Right lobe of liver (tissue), 6 donors: ENCODE measurements around the gene AQP1. TPM values are rescaled to one million over a fixed set of nuclear protein-coding genes. Genes with fewer than 3 reads are reported as not detected.

Source experiments
- ATAC-seq, 4 donors: fragments of 200-7000 bp; cut with Tn5 transposase; one replicate each; pipeline ENCODE4 v1.9.1; 2020; ENCODE audit warnings: mild to moderate bottlenecking in 4 of 4, moderate library complexity in 4 of 4
- DNase-seq, 3 donors: peaks; one replicate each; pipeline ENCODE4 v3.0.0-alpha.2; 2020
- H3K27ac ChIP-seq, 3 donors: fragments of 200-600 bp; one replicate each; pipeline ENCODE4 v1.8.0; 2022
- H3K27me3 ChIP-seq, 2 donors: fragments of 200-600 bp; one replicate each; pipeline ENCODE4 v1.8.0; 2022
- H3K36me3 ChIP-seq, 4 donors: fragments of 200-600 bp; sonication (generic) in 1 of 4; one replicate each; pipeline versions ENCODE4 v1.5.1 to v1.8.0; 2017 to 2022; ENCODE audit warnings: control low read depth in 1 of 4
- H3K4me1 ChIP-seq, 4 donors: fragments of 200-600 bp; sonication (generic) in 1 of 4; one replicate each; pipeline versions ENCODE4 v1.5.1 to v1.8.0; 2017 to 2022; ENCODE audit warnings: control low read depth in 1 of 4
- H3K4me3 ChIP-seq, 3 donors: fragments of 200-600 bp; one replicate each; pipeline ENCODE4 v1.8.0; 2022
- H3K9me3 ChIP-seq, 4 donors: fragments of 200-600 bp; sonication (generic) in 1 of 4; one replicate each; pipeline versions ENCODE4 v1.5.1 to v1.8.0; 2017 to 2022; ENCODE audit warnings: control low read depth in 1 of 4
- POLR2A ChIP-seq: fragments of 450-650 bp; IDR thresholded peaks from one replicate; pipeline ENCODE4 v1.6.1; 2017; ENCODE audit warnings: antibody characterized with exemption, mild to moderate bottlenecking
- WGBS: methylation state at CpG from one replicate; pipeline ENCODE4 v1.1.6; 2018; ENCODE audit warnings: low coverage, low lambda C conversion rate; ENCODE audit not compliant: insufficient coverage; ENCODE audit errors: missing lambda C conversion rate; 5-methylcytosine and 5-hydroxymethylcytosine counted together
- intact Hi-C, 2 donors: fragments of 100-400 bp; cut with DNase I; formaldehyde crosslinking; loops; one replicate each; pipeline versions ENCODE4 v1.11.2 to v1.14.1; 2022
- total RNA-seq, 6 experiments: library from RNA; depleted of rRNA in 2 of 6; stranded (reverse); fragments of >200 nt in 2 of 6; fragmentation: NEBNext Ultra II Directional in 3 of 6; extraction: Animal tissue kit (Norgen Biotek cat#: 25700) in 3 of 6; gene quantifications; one replicate each; pipeline versions ENCODE4 v1.1.0 to v1.2.4, GENCODE V29; 2016 to 2023
- TF ChIP-seq, protein P1 (sequence below), 4 donors: fragments of 200-600 bp in 3 of 4; fragments of 450-650 bp in 1 of 4; IDR thresholded peaks; one replicate each; pipeline versions ENCODE4 v1.5.1 to v1.8.0; 2016 to 2022; ENCODE audit warnings: antibody characterized with exemption in 4 of 4, mild to moderate bottlenecking in 2 of 4
- donor health status: DM: no; HTN: yes; CAD: no.
- donor health status: DM: no; HTN: no; CAD: no.
- donor health status: DM: no; HTN: no; CAD: no.
- donor health status: DM: no; HTN: yes; CAD: no.
- donor health status: DM: no; HTN: yes; CAD: no.

Gene AQP1
- total RNA-seq, 6 experiments from 2014 or later, result 11.3 to 20.8 (median 14.8) TPM

DNA sequence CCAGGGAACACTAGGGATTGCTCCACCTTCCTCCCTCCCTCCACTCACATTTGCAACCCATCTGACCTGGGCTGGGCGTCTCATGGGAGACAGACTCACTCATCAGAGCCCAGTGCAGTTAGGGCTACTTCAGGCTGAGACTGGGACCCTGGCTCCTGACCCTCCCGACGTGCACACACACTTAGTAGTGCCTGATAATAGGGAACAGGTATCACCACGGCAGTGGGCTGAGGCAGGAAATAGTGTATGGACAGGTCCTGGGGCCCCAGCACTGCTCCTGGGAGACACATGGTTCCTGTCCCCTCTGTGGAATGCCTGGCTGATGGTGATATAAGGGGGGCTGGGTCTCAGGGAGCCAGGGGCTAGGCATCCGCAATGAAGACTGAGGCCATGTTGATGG lies 14.3 kb downstream of the AQP1 start:
- DNase-seq, result peak in 2 of 3 donors; percentile 38 to 44
- no peak overlapping the region for H3K4me3 ChIP-seq
- WGBS, result 86% methylated on average over 1 of the region's 5 CpGs
- H3K36me3 ChIP-seq, result no peaks in the 10 kb centered on the region
- TF ChIP-seq, protein P1, sequence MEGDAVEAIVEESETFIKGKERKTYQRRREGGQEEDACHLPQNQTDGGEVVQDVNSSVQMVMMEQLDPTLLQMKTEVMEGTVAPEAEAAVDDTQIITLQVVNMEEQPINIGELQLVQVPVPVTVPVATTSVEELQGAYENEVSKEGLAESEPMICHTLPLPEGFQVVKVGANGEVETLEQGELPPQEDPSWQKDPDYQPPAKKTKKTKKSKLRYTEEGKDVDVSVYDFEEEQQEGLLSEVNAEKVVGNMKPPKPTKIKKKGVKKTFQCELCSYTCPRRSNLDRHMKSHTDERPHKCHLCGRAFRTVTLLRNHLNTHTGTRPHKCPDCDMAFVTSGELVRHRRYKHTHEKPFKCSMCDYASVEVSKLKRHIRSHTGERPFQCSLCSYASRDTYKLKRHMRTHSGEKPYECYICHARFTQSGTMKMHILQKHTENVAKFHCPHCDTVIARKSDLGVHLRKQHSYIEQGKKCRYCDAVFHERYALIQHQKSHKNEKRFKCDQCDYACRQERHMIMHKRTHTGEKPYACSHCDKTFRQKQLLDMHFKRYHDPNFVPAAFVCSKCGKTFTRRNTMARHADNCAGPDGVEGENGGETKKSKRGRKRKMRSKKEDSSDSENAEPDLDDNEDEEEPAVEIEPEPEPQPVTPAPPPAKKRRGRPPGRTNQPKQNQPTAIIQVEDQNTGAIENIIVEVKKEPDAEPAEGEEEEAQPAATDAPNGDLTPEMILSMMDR (IDR thresholded peaks at IDR 0.05), result no peak
- TF ChIP-seq POLR2A, result no peak
- no peaks in the 10 kb centered on the region for H3K9me3 ChIP-seq
- no peak for ATAC-seq
- no peaks in the 10 kb centered on the region for H3K27me3 ChIP-seq
- no peaks in the 10 kb centered on the region for H3K4me1 ChIP-seq
- H3K27ac ChIP-seq, result no peak overlapping the region
- intact Hi-C loops, result no loop called here

DNA sequence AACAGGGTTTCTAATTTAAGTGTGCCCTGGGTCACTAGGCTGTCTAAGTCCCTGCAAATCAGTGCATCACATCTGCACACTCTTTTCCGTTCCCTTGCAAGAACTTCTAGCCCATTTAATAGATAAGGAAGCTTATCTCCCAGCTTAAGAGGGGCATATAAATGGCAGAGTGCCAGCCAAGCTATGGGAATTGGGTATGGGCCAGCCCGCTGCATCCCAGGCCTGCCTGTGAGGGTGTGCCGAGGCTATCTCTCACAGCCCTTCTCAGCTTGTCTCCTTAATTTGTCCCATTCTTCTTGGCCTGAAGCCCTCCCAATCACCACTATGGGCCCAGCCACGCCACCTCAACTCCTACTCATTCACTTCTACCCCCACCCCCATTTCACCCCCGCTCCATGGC lies 14.7 kb downstream of the AQP1 start:
- ATAC-seq (peak in 1 of 4 donors; percentile 12), DNase-seq (peak in 2 of 3 donors; percentile 25 to 40)
- Histone ChIP-seq H3K27me3 (no peaks in the 10 kb centered on the region), H3K36me3 (no peaks in the 10 kb centered on the region), H3K27ac (no peak overlapping the region), H3K4me3 (no peak overlapping the region), H3K4me1 (no peaks in the 10 kb centered on the region), H3K9me3 (no peaks in the 10 kb centered on the region)
- no peak for TF ChIP-seq POLR2A
- TF ChIP-seq, protein P1 (IDR thresholded peaks at IDR 0.05), result no peak
- WGBS, result 81% methylated on average over 3 of the region's 5 CpGs
- intact Hi-C loops, result no loop called here

DNA sequence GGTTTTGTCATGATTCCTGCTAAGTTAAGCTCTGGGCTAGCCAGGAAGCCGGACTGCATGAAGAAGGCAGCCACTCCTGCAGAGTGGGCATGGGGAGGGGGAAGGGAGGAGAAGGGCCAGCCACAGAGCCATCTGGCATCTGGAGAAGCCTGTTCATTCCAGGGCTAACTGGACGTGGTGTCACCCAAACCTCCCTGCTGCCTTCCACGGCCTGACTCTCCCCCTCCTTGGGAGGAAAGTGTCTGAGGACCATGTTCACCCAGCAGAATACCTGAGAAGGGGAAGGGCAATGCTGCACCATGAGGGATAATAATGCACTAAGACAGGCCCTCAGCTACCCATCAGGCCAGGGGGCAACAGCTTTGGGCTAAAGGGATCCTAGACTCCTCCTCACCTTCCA lies 15.4 kb downstream of the AQP1 start:
- Histone ChIP-seq H3K36me3 (no peaks in the 10 kb centered on the region), H3K9me3 (no peaks in the 10 kb centered on the region), H3K27me3 (no peaks in the 10 kb centered on the region), H3K4me1 (no peaks in the 10 kb centered on the region), H3K27ac (no peak overlapping the region), H3K4me3 (no peak overlapping the region)
- DNase-seq (peak in 2 of 3 donors; percentile 15 to 19), ATAC-seq (no peak)
- no peak for TF ChIP-seq POLR2A
- TF ChIP-seq, protein P1 (IDR thresholded peaks at IDR 0.05), result no peak
- intact Hi-C loops, result no loop called here
- WGBS, result no CpG with 5 or more reads among the region's 3 CpGs

DNA sequence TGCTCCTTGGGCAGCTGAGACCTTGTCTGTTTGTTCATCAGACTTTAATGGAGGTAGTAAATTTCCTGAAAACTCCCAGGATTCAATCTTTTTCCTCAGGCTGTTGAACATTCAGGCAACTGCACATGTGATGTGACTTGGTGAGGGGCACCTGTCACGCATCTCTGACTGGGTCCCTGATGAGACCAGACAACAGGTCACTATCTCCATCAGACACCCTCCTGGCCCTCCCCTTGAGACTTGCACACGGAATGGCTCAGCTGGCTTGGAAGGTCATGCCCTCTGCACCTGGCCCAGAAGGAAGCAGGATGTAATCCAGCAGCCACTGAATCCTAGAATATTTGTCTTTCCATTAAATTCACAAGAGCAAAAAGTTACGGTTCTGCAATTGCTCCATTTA lies 15.9 kb downstream of the AQP1 start:
- 60% methylated on average over 2 of the region's 3 CpGs for WGBS
- H3K4me1 ChIP-seq, result no peaks in the 10 kb centered on the region
- intact Hi-C loops, result no loop called here
- no peak for TF ChIP-seq POLR2A
- TF ChIP-seq, protein P1 (IDR thresholded peaks at IDR 0.05), result no peak
- ATAC-seq (no peak), DNase-seq (peak in 1 of 3 donors; percentile 20)
- no peaks in the 10 kb centered on the region for H3K36me3 ChIP-seq
- no peaks in the 10 kb centered on the region for H3K9me3 ChIP-seq
- H3K4me3 ChIP-seq, result no peak overlapping the region
- no peaks in the 10 kb centered on the region for H3K27me3 ChIP-seq
- no peak overlapping the region for H3K27ac ChIP-seq
